H1 (cell line): Measurements from ENCODE around the gene SNAPC1. TPM values are rescaled to one million over a fixed set of nuclear protein-coding genes. Genes with fewer than 3 reads are reported as not detected.

Experiments used
- CTCF ChIA-PET: fragments of 300-600 bp; sonication (Branson Sonifier 250); formaldehyde crosslinking; loops from one replicate; lab custom pipeline; 2021; ENCODE audit not compliant: partially characterized antibody; lab: Charles Lee
- POLR2A ChIA-PET: fragments of 300-600 bp; sonication (Branson Sonifier 250); formaldehyde crosslinking; loops from one replicate; lab custom pipeline; 2021; ENCODE audit warnings: inconsistent platforms; ENCODE audit not compliant: partially characterized antibody; lab: Charles Lee
- DNase-seq, 2 experiments: peaks; one replicate each; pipeline versions ENCODE4 v3.0.0 to v3.0.0-alpha.2; 2010 to 2022; ENCODE audit warnings: low spot score in 2 of 2, low read depth in 1 of 2, mixed read lengths in 1 of 2
- FAIRE-seq: peaks from 2 replicates; lab custom pipeline; 2011; peaks lifted over from hg19 to GRCh38; lab: Jason Lieb, UNC
- H2AFZ ChIP-seq: 2 replicates; pipeline ENCODE4 v1.8.1; 2012; ENCODE audit warnings: low read length, inconsistent platforms
- H2AK5ac ChIP-seq: 2 replicates; pipeline ENCODE4 v1.6.1; 2013; ENCODE audit warnings: low read depth, low read length
- H2BK120ac ChIP-seq: replicated peaks from 2 replicates; pipeline ENCODE3; 2013; ENCODE audit warnings: low read depth, low read length, inconsistent platforms
- H2BK12ac ChIP-seq: 2 replicates; pipeline ENCODE4 v1.6.1; 2013; ENCODE audit warnings: low read depth, low read length
- H2BK15ac ChIP-seq: 2 replicates; pipeline ENCODE4 v1.6.1; 2013; ENCODE audit warnings: low read length
- H2BK20ac ChIP-seq: 2 replicates; pipeline ENCODE4 v1.6.1; 2013; ENCODE audit warnings: low read length
- H2BK5ac ChIP-seq: 2 replicates; pipeline ENCODE4 v1.6.1; 2013; ENCODE audit warnings: low read depth, low read length
- H3K14ac ChIP-seq: 2 replicates; pipeline ENCODE4 v1.6.1; 2013; ENCODE audit warnings: inconsistent platforms; ENCODE audit not compliant: insufficient read length
- H3K18ac ChIP-seq: 2 replicates; pipeline ENCODE4 v1.6.1; 2013; ENCODE audit warnings: low read length; ENCODE audit errors: extremely low read depth
- H3K23ac ChIP-seq: 2 replicates; pipeline ENCODE4 v1.6.1; 2013; ENCODE audit warnings: inconsistent platforms; ENCODE audit not compliant: insufficient read length
- H3K23me2 ChIP-seq: 2 replicates; pipeline ENCODE4 v1.6.1; 2013; ENCODE audit warnings: low read depth, low read length
- H3K27ac ChIP-seq: 2 replicates; pipeline ENCODE4 v1.6.1; 2011; ENCODE audit warnings: low read depth, low read length, inconsistent platforms
- H3K27me3 ChIP-seq, 4 experiments: replicated peaks in 1 of 4; 1 replicate in 1 of 4; 2 replicates in 3 of 4; pipeline versions ENCODE4 v1.6.1 to v1.8.1; 2011 to 2013; ENCODE audit warnings: low read length in 3 of 4, mild to moderate bottlenecking in 3 of 4, inconsistent platforms in 2 of 4, mixed read lengths in 2 of 4, moderate library complexity in 1 of 4; ENCODE audit not compliant: control insufficient read depth in 3 of 4, insufficient read depth in 3 of 4; ENCODE audit errors: extremely low read depth in 1 of 4
- H3K36me3 ChIP-seq, 4 experiments: 2 replicates each; pipeline versions ENCODE4 v1.6.1 to v1.8.1; 2011 to 2013; ENCODE audit warnings: mild to moderate bottlenecking in 4 of 4, low read length in 3 of 4, moderate library complexity in 2 of 4, control low read depth in 1 of 4, inconsistent platforms in 1 of 4; ENCODE audit not compliant: insufficient read depth in 4 of 4, control insufficient read depth in 2 of 4
- H3K4ac ChIP-seq: replicated peaks from 2 replicates; pipeline ENCODE3; 2013; ENCODE audit warnings: low read length, low read depth, mixed read lengths, inconsistent platforms; ENCODE audit not compliant: insufficient read length
- H3K4me1 ChIP-seq, 4 experiments: replicated peaks in 1 of 4; 1 replicate in 1 of 4; 2 replicates in 3 of 4; pipeline versions ENCODE4 v1.6.1 to v1.8.1; 2011 to 2013; ENCODE audit warnings: low read length in 3 of 4, inconsistent platforms in 2 of 4, mixed read lengths in 1 of 4; ENCODE audit not compliant: insufficient read depth in 4 of 4, control insufficient read depth in 3 of 4
- H3K4me2 ChIP-seq, 2 experiments: 2 replicates each; pipeline versions ENCODE4 v1.6.1 to v1.8.1; 2011 to 2013; ENCODE audit warnings: low read depth in 2 of 2, low read length in 2 of 2, control low read depth in 1 of 2, inconsistent platforms in 1 of 2, mild to moderate bottlenecking in 1 of 2; ENCODE audit not compliant: insufficient read depth in 1 of 2
- H3K4me3 ChIP-seq, 4 experiments: fragments of 200-600, 300-600 bp in 1 of 4; sonication (generic), shearing (Covaris generic), sonication (Bioruptor Twin) in 1 of 4; 2 replicates each; pipeline versions ENCODE4 v1.5.1 to v1.8.1; 2011 to 2016; ENCODE audit warnings: low read length in 4 of 4, low read depth in 3 of 4, control low read depth in 2 of 4, inconsistent platforms in 2 of 4, mild to moderate bottlenecking in 2 of 4, mixed read lengths in 1 of 4, moderate library complexity in 1 of 4; ENCODE audit not compliant: insufficient read depth in 2 of 4; ENCODE audit errors: extremely low read depth in 1 of 4
- H3K56ac ChIP-seq: replicated peaks from 2 replicates; pipeline ENCODE3; 2013; ENCODE audit warnings: low read depth, mild to moderate bottlenecking, mixed read lengths, low read length, inconsistent platforms; ENCODE audit not compliant: insufficient read length
- H3K79me1 ChIP-seq: 2 replicates; pipeline ENCODE4 v1.6.1; 2013; ENCODE audit warnings: low read depth, low read length, control low read depth
- H3K79me2 ChIP-seq, 2 experiments: 2 replicates each; pipeline versions ENCODE4 v1.6.1 to v1.8.1; 2012 to 2013; ENCODE audit warnings: low read length in 2 of 2, mild to moderate bottlenecking in 2 of 2, inconsistent platforms in 1 of 2; ENCODE audit not compliant: insufficient read depth in 2 of 2, control insufficient read depth in 1 of 2
- H3K9ac ChIP-seq, 4 experiments: replicated peaks in 1 of 4; 1 replicate in 1 of 4; 2 replicates in 3 of 4; pipeline versions ENCODE4 v1.6.1 to v1.8.1; 2011 to 2013; ENCODE audit warnings: low read depth in 3 of 4, low read length in 3 of 4, control low read depth in 2 of 4, mild to moderate bottlenecking in 2 of 4, moderate library complexity in 2 of 4, inconsistent platforms in 1 of 4; ENCODE audit errors: extremely low read depth in 1 of 4
- H3K9me3 ChIP-seq, 2 experiments: 2 replicates each; pipeline versions ENCODE4 v1.6.1 to v1.8.1; 2012 to 2013; ENCODE audit warnings: mild to moderate bottlenecking in 2 of 2, moderate library complexity in 2 of 2, control low read depth in 1 of 2, inconsistent platforms in 1 of 2, low read depth in 1 of 2, low read length in 1 of 2, mixed read lengths in 1 of 2; ENCODE audit not compliant: insufficient read depth in 2 of 2
- H4K20me1 ChIP-seq, 2 experiments: replicated peaks in 1 of 2; 2 replicates each; pipeline versions ENCODE3 to v1.8.1; 2011 to 2013; ENCODE audit warnings: inconsistent platforms in 2 of 2, low read length in 2 of 2, mild to moderate bottlenecking in 1 of 2; ENCODE audit not compliant: insufficient read depth in 2 of 2, control insufficient read depth in 1 of 2
- H4K5ac ChIP-seq: 2 replicates; pipeline ENCODE4 v1.6.1; 2013; ENCODE audit warnings: low read length, low read depth, mixed read lengths, inconsistent platforms; ENCODE audit not compliant: insufficient read length
- H4K8ac ChIP-seq: 2 replicates; pipeline ENCODE4 v1.8.0; 2013; ENCODE audit warnings: mild to moderate bottlenecking, moderate library complexity, low read length, inconsistent platforms; ENCODE audit not compliant: insufficient read depth; ENCODE audit errors: extremely low read depth
- H4K91ac ChIP-seq: replicated peaks from 2 replicates; pipeline ENCODE3; 2013; ENCODE audit warnings: low read length, mixed read lengths, inconsistent platforms; ENCODE audit not compliant: insufficient read length
- ASH2L ChIP-seq: fragments of 200-600, 300-600 bp; sonication (generic); IDR thresholded peaks from one replicate; pipeline ENCODE4 v1.7.1; 2017; ENCODE audit warnings: low read length
- EGR1 ChIP-seq: IDR thresholded peaks from 2 replicates; pipeline ENCODE4 v1.6.1; 2011; ENCODE audit warnings: low read depth, low read length, borderline replicate concordance
- KDM1A ChIP-seq: fragments of 200-600, 300-600 bp; sonication (generic); IDR thresholded peaks from 2 replicates; pipeline ENCODE4 v1.7.1; 2016; ENCODE audit warnings: mild to moderate bottlenecking, low read length, borderline replicate concordance
- KDM4A ChIP-seq: IDR thresholded peaks from one replicate; pipeline ENCODE4 v1.7.1; 2012; ENCODE audit warnings: low read depth, mild to moderate bottlenecking, moderate library complexity, low read length, inconsistent platforms; ENCODE audit not compliant: severe bottlenecking
- KDM5A ChIP-seq: fragments of 200-600 bp; IDR thresholded peaks from 2 replicates; pipeline ENCODE4 v1.7.1; 2012; ENCODE audit warnings: mild to moderate bottlenecking, low read length, inconsistent platforms, mixed read lengths
- RBBP5 ChIP-seq: IDR thresholded peaks from 2 replicates; pipeline ENCODE4 v1.7.1; 2012; ENCODE audit warnings: low read depth, mild to moderate bottlenecking, inconsistent platforms, low read length, moderate library complexity, borderline replicate concordance
- RXRA ChIP-seq: IDR thresholded peaks from 2 replicates; pipeline ENCODE4 v1.6.1; 2011; ENCODE audit warnings: low read depth, mild to moderate bottlenecking, low read length, moderate library complexity; ENCODE audit not compliant: insufficient read depth
- SIRT6 ChIP-seq: IDR thresholded peaks from one replicate; pipeline ENCODE4 v1.7.1; 2012; ENCODE audit warnings: low read length, inconsistent platforms
- SIX5 ChIP-seq: IDR thresholded peaks from 2 replicates; pipeline ENCODE4 v1.6.1; 2011; ENCODE audit warnings: mild to moderate bottlenecking, low read depth, low read length
- WGBS, 2 experiments: shearing (Covaris generic) in 1 of 2; methylation state at CpG; one replicate each; pipeline versions ENCODE4 v1.1.6 to v1.1.7; 2013 to 2015; ENCODE audit warnings: low lambda C conversion rate in 2 of 2, mixed read lengths in 2 of 2, inconsistent platforms in 1 of 2, low coverage in 1 of 2, missing lambda C conversion rate in 1 of 2; ENCODE audit not compliant: insufficient replicate concordance in 2 of 2, insufficient coverage in 1 of 2, insufficient read length in 1 of 2; ENCODE audit errors: extremely low coverage in 1 of 2, missing lambda C conversion rate in 1 of 2; 5-methylcytosine and 5-hydroxymethylcytosine counted together
- polyA plus RNA-seq, 7 experiments: library from polyadenylated mRNA; depleted of rRNA in 3 of 7; stranded (reverse) in 5 of 7; unstranded in 2 of 7; fragments of >200 nt in 5 of 7; fragments of 200-250 nt in 2 of 7; gene quantifications; 1 replicate in 5 of 7; 2 replicates in 1 of 7; 4 replicates in 1 of 7; pipeline versions ENCODE4 v1.2.1 to v1.2.3, GENCODE V29; 2011 to 2013; ENCODE audit warnings: missing spikeins in 2 of 7, mixed read lengths in 2 of 7
- total RNA-seq: library from RNA; stranded (reverse); fragmentation: NEBNext Ultra II Directional; extraction: Animal tissue kit (Norgen Biotek cat#: 25700); gene quantifications from 2 replicates; pipeline ENCODE4 v1.2.1, GENCODE V29; 2021
- TF ChIP-seq, protein P1 (sequence below): IDR thresholded peaks from 2 replicates; pipeline ENCODE4 v1.6.1; 2011; ENCODE audit warnings: low read length, improper control_type of control experiment
- TF ChIP-seq, protein P2 (sequence below): IDR thresholded peaks from 2 replicates; pipeline ENCODE4 v1.6.1; 2012; ENCODE audit warnings: inconsistent platforms
- TF ChIP-seq, protein P3 (sequence below): IDR thresholded peaks from 2 replicates; pipeline ENCODE4 v1.6.1; 2012; ENCODE audit warnings: low read length, inconsistent platforms

SNAPC1 gene
- total and polyA plus RNA-seq, 2 of the 8 experiments (the other 6 are each of a cell fraction or from before 2014, with no cell fraction given): 5.8 to 11.1 TPM

DNA sequence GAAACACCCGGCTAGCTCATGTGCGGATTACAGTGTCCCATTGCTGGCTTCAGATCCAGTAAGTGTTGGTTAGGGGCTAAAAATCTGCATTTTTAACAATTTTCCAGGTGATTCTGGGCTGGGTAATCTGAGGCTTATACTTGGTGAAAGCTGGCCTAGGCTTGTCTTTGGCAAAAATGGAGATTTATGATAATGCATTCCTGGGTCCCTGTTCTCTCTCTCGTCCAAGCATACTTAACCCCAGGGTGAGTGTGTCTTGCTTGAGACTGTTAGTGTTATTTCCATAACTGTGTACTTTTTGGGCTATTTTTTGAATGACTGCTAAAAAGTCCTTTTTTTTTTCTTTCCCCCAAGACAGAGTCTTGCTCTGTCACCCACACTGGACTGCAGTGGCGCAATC lies 43.2 kb downstream of the SNAPC1 start:
- Histone ChIP-seq H2BK5ac (no peak overlapping the region), H4K8ac (no peak overlapping the region)
- TF ChIP-seq, protein P1, sequence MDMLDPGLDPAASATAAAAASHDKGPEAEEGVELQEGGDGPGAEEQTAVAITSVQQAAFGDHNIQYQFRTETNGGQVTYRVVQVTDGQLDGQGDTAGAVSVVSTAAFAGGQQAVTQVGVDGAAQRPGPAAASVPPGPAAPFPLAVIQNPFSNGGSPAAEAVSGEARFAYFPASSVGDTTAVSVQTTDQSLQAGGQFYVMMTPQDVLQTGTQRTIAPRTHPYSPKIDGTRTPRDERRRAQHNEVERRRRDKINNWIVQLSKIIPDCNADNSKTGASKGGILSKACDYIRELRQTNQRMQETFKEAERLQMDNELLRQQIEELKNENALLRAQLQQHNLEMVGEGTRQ: no peak
- TF ChIP-seq SIX5 (no peak), EGR1 (no peak), RXRA (no peak), KDM5A (no peak), KDM1A (no peak), RBBP5 (no peak), SIRT6 (no peak), KDM4A (no peak), ASH2L (no peak)
- TF ChIP-seq, protein P2, sequence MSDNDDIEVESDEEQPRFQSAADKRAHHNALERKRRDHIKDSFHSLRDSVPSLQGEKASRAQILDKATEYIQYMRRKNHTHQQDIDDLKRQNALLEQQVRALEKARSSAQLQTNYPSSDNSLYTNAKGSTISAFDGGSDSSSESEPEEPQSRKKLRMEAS: no peak
- TF ChIP-seq, protein P3, sequence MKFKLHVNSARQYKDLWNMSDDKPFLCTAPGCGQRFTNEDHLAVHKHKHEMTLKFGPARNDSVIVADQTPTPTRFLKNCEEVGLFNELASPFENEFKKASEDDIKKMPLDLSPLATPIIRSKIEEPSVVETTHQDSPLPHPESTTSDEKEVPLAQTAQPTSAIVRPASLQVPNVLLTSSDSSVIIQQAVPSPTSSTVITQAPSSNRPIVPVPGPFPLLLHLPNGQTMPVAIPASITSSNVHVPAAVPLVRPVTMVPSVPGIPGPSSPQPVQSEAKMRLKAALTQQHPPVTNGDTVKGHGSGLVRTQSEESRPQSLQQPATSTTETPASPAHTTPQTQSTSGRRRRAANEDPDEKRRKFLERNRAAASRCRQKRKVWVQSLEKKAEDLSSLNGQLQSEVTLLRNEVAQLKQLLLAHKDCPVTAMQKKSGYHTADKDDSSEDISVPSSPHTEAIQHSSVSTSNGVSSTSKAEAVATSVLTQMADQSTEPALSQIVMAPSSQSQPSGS: no peak

More for the DNA sequence above, 43.2 kb downstream of the SNAPC1 start:
- ChIA-PET POLR2A (no interaction called here), CTCF (interaction anchor here (4.8 kb wide), 1 partner anchor 32 kb away, joined by 20 read pairs; no protein-coding TSS in a partner anchor)
- Histone ChIP-seq H3K23me2 (no peaks in the 10 kb centered on the region), H3K4me1 (no peaks in the 10 kb centered on the region; a peak in 1 of 7 replicates), H3K4ac (no peak overlapping the region), H4K5ac (no peak overlapping the region), H4K20me1 (no peaks in the 10 kb centered on the region), H2BK120ac (no peak overlapping the region), H4K91ac (no peak overlapping the region), H3K56ac (no peak overlapping the region), H3K27me3 (no peaks in the 10 kb centered on the region), H3K27ac (no peak overlapping the region), H3K4me3 (no peak overlapping the region), H3K9me3 (no peaks in the 10 kb centered on the region), H2BK15ac (no peak overlapping the region), H2AFZ (no peak overlapping the region), H3K14ac (no peak overlapping the region), H3K18ac (no peak overlapping the region), H3K79me2 (no peaks in the 10 kb centered on the region), H3K23ac (no peak overlapping the region), H3K36me3 (no peaks in the 10 kb centered on the region), H2AK5ac (no peak overlapping the region), H3K4me2 (no peak overlapping the region), H2BK20ac (no peak overlapping the region), H3K79me1 (no peaks in the 10 kb centered on the region), H3K9ac (no peak overlapping the region), H2BK12ac (no peak overlapping the region)
- DNase-seq (no peak), FAIRE-seq (peak; percentile 58)
- 78% methylated on average over 4 of the region's 4 CpGs; no CpG with 5 or more reads in 1 of the 2 experiments for WGBS, 2 experiments
